Aorta (tissue), 5 donors: ENCODE results near the gene EPM2AIP1. TPM values are rescaled to one million over a fixed set of nuclear protein-coding genes. Genes with fewer than 3 reads are reported as not detected.
"Not testable (repeated sequence)": the region's sequence is repeated elsewhere in the genome, so short reads cannot be mapped to it uniquely, and the experiment has no call there.

Source experiments
- ATAC-seq: fragments of 200-7000 bp; cut with Tn5 transposase; one replicate; pipeline ENCODE4 v1.9.1; 2022; ENCODE audit warnings: moderate library complexity; ENCODE audit not compliant: low FRiP score
- DNase-seq, 2 donors: peaks; one replicate each; pipeline ENCODE4 v3.0.0-alpha.2; 2020
- H3K27ac ChIP-seq, 2 donors: one replicate each; pipeline ENCODE4 v1.5.1; 2013; ENCODE audit warnings: low read length in 2 of 2, mild to moderate bottlenecking in 2 of 2, moderate library complexity in 2 of 2, control low read depth in 1 of 2, inconsistent platforms in 1 of 2, low read depth in 1 of 2
- H3K27me3 ChIP-seq, 2 donors: one replicate each; pipeline ENCODE4 v1.6.1; 2013; ENCODE audit warnings: control low read depth in 1 of 2, low read length in 1 of 2, mild to moderate bottlenecking in 1 of 2, moderate library complexity in 1 of 2; ENCODE audit not compliant: insufficient read depth in 2 of 2, control insufficient read depth in 1 of 2
- H3K36me3 ChIP-seq, 2 donors: one replicate each; pipeline ENCODE4 v1.6.1; 2013; ENCODE audit warnings: control low read depth in 1 of 2, low read length in 1 of 2, mild to moderate bottlenecking in 1 of 2; ENCODE audit not compliant: insufficient read depth in 2 of 2, control insufficient read depth in 1 of 2
- H3K4me1 ChIP-seq, 2 donors: one replicate each; pipeline ENCODE4 v1.6.1; 2013; ENCODE audit warnings: low read length in 2 of 2, control low read depth in 1 of 2, mild to moderate bottlenecking in 1 of 2, moderate library complexity in 1 of 2; ENCODE audit not compliant: insufficient read depth in 2 of 2, control insufficient read depth in 1 of 2
- H3K4me3 ChIP-seq, 2 donors: one replicate each; pipeline ENCODE4 v1.5.1; 2013; ENCODE audit warnings: low read length in 2 of 2, control low read depth in 1 of 2, mild to moderate bottlenecking in 1 of 2
- H3K9me3 ChIP-seq: one replicate; pipeline ENCODE4 v1.6.1; 2013; ENCODE audit warnings: mild to moderate bottlenecking, low read length; ENCODE audit not compliant: control insufficient read depth
- WGBS, 2 donors: extraction: QIAGEN DNeasy Blood & Tissue Kit; methylation state at CpG; one replicate each; pipeline ENCODE4 v1.1.7; 2013; 5-methylcytosine and 5-hydroxymethylcytosine counted together
- intact Hi-C, 2 donors: fragments of 100-400 bp; cut with DNase I; formaldehyde crosslinking; loops; one replicate each; pipeline versions ENCODE4 v1.14.2 to v1.15.0; 2022
- long read RNA-seq, 2 donors: library from polyadenylated mRNA; unstranded; transcript quantifications; one replicate each; pipeline ENCODE4 v2.0.0, GENCODE V29; 2020 to 2021
- polyA plus RNA-seq, 2 donors: library from polyadenylated mRNA; stranded (reverse); fragments of 200-250 nt; gene quantifications; one replicate each; pipeline ENCODE4 v1.2.3, GENCODE V29; 2013
- total RNA-seq, 2 donors: library from RNA; stranded (reverse); fragmentation: NEBNext Ultra II Directional; extraction: Animal tissue kit (Norgen Biotek cat#: 25700); gene quantifications; one replicate each; pipeline ENCODE4 v1.2.1, GENCODE V29; 2021
- donor health status: healthy with polysubstance abuse.
- donor health status: Bipolar disorder and iron deficiency.
- donor health status: DM: no; HTN: no; CAD: no.
- donor health status: DM: no; HTN: no; CAD: no.
- donor health status: DM: yes; HTN: yes; CAD: no.

The EPM2AIP1 gene
- total RNA-seq: 10 to 100 TPM; 20.5 to 21.0 TPM
- polyA plus RNA-seq: 10 to 100 TPM in 1 of 2 donors, 1 to 10 TPM in 1; 2.5 to 10.4 TPM
- long read RNA-seq, donor 1, full-length matches to known transcripts: 15 of 21 reads
- long read RNA-seq, donor 1, partial matches to known transcripts: 1 of 21 reads
- long read RNA-seq, donor 1, other reads (novel, unspliced or antisense): 5 of 21 reads
- long read RNA-seq, donor 2, full-length matches to known transcripts: 11 of 12 reads
- long read RNA-seq, donor 2, partial matches to known transcripts: 0 of 12 reads
- long read RNA-seq, donor 2, other reads (novel, unspliced or antisense): 1 of 12 reads

- ATAC-seq (peak; percentile 96), DNase-seq (peak; percentile 96 to 99)
- Histone ChIP-seq H3K27me3 (no peaks in the 10 kb centered on the region), H3K36me3 (peaks cover 0 to 2% of the 10 kb centered on the region in 2 donors), H3K27ac (peak within 1 kb of the TSS; percentile 88 to 96), H3K4me3 (peak within 1 kb of the TSS; percentile 52 to 76), H3K9me3 (no peaks in the 10 kb centered on the region), H3K4me1 (no peaks in the 10 kb centered on the region)
- intact Hi-C loops: no loop called here
- 0 to 1% methylated on average over 37 to 48 of the region's 48 CpGs for WGBS, 2 donors
These were observed at the start of gene EPM2AIP1 for GRCh38 chr3:36992806-36993325. Gene EPM2AIP1 (minus strand): TSS chr3:36993131. CDS start chr3:36993077, 54 bp downstream.

- H3K4me3 ChIP-seq, H3K27me3 ChIP-seq, DNase-seq, intact Hi-C loops, H3K27ac ChIP-seq, H3K4me1 ChIP-seq, H3K9me3 ChIP-seq: not testable (repeated sequence)
- H3K36me3 ChIP-seq: peaks cover 8 to 11% of the 10 kb centered on the region in 2 donors
- 14 to 22% methylated on average over 3 of the region's 3 CpGs for WGBS, 2 donors
- ATAC-seq: peak; percentile 71
These were observed 49.8 kb upstream of the EPM2AIP1 start for GRCh38 chr3:37042712-37043111.

DNA sequence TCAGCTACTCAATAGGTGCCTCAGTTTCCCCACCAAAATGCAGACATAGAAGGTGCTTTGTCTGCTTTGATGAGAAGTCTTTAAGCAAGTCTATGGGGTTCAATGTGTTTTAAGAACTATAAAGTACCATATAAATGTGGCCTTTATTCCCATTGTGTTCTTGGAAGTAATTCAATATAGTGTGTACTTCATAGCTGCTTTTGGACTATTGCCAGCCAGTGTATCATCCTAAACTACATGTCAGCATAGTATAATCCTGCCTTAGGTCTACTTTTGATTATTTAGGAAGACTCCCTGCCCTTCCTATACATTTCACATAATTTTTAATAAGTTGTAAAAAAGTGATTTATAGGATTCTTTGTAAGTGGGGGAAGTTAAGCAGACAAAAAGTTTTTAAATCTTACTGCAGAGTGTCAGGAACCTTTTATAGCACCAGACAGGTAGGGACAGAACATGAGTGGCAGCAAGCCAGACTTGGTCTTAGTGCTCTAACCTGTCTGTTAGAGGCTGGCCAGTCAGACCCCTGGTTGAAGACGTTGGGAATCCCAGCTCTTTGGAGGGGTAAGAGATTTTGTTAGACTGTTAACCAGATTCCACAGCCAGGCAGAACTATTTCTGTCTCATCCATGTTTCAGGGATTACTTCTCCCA lies 48.7 kb upstream of the EPM2AIP1 start:
- H3K36me3 ChIP-seq: peaks cover 3 to 4% of the 10 kb centered on the region in 2 donors
- no peak overlapping the region for H3K4me3 ChIP-seq
- ATAC-seq (no peak), DNase-seq (no peak)
- peak overlapping the region; percentile 57 to 75 for H3K27ac ChIP-seq
- peaks cover 2 to 4% of the 10 kb centered on the region in 2 donors for H3K4me1 ChIP-seq
- intact Hi-C loops: no loop called here
- no peaks in the 10 kb centered on the region for H3K27me3 ChIP-seq
- no peaks in the 10 kb centered on the region for H3K9me3 ChIP-seq
- 12 to 26% methylated on average over 1 of the region's 1 CpG for WGBS, 2 donors

GRCh38 chr3:37040231-37040630 lies 47.3 kb upstream of the EPM2AIP1 start:
- H3K27ac ChIP-seq: peak overlapping the region in 1 of 2 donors; percentile 9

GRCh38 chr3:37039161-37039846 lies 46.4 kb upstream of the EPM2AIP1 start:
- H3K4me1 ChIP-seq: peaks cover 2 to 4% of the 10 kb centered on the region in 2 donors
- peaks cover 3 to 6% of the 10 kb centered on the region in 2 donors for H3K36me3 ChIP-seq
- no peaks in the 10 kb centered on the region for H3K9me3 ChIP-seq
- WGBS, 2 donors: 95 to 97% methylated on average over 1 of the region's 1 CpG
- no peak for ATAC-seq
- H3K27ac ChIP-seq: no peak overlapping the region
- DNase-seq: no peak
- no peak overlapping the region for H3K4me3 ChIP-seq
- intact Hi-C loops: no loop called here
- H3K27me3 ChIP-seq: no peaks in the 10 kb centered on the region

More at GRCh38 chr3:37040231-37040630, 47.3 kb upstream of the EPM2AIP1 start:
- Histone ChIP-seq H3K9me3 (no peaks in the 10 kb centered on the region), H3K4me1 (peaks cover 2 to 4% of the 10 kb centered on the region in 2 donors), H3K36me3 (peaks cover 3 to 6% of the 10 kb centered on the region in 2 donors), H3K27me3 (no peaks in the 10 kb centered on the region), H3K4me3 (no peak overlapping the region)
- 21 to 41% methylated on average over 1 of the region's 1 CpG for WGBS, 2 donors
- intact Hi-C loops: no loop called here
- ATAC-seq (no peak), DNase-seq (no peak)

- DNase-seq (no peak), ATAC-seq (no peak)
- Histone ChIP-seq H3K27ac (no peak overlapping the region), H3K4me1 (peaks cover 2 to 8% of the 10 kb centered on the region in 2 donors), H3K9me3 (no peaks in the 10 kb centered on the region), H3K27me3 (no peaks in the 10 kb centered on the region), H3K36me3 (peaks cover 3 to 6% of the 10 kb centered on the region in 2 donors), H3K4me3 (no peak overlapping the region)
- intact Hi-C loops: no loop called here
- 96 to 98% methylated on average over 3 of the region's 3 CpGs for WGBS, 2 donors
These were observed 44.4 kb upstream of the EPM2AIP1 start for GRCh38 chr3:37037352-37037751.

DNA sequence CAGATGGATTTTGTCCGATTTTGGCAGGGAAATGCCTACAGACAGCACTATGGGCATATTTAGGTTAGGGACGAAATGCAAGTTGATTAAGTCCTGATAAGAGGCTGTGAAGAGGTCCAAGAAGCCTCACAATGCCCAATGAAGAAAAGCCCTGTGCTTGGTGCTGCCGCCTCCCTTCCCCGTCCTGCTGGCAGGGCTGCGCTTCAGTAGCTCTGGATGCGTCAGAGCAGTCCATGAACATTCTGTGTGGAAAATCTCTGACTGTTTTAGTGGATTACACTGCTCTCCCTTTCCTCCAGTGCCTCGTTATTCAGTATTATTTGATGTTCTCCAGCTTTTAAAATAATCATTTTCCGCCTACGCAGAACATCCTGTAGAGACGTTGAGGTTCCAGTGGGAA lies 40.0 kb upstream of the EPM2AIP1 start:
- Histone ChIP-seq H3K27ac (peak overlapping the region; percentile 33 to 71), H3K4me1 (peaks cover 8 to 10% of the 10 kb centered on the region in 2 donors), H3K9me3 (no peaks in the 10 kb centered on the region), H3K36me3 (peaks cover 0 to 4% of the 10 kb centered on the region in 2 donors), H3K27me3 (no peaks in the 10 kb centered on the region), H3K4me3 (no peak overlapping the region)
- ATAC-seq (peak; percentile 89), DNase-seq (peak; percentile 66 to 78)
- 5 to 13% methylated on average over 10 of the region's 10 CpGs for WGBS, 2 donors
- intact Hi-C loops: no loop called here

- 46 to 52% methylated on average over 7 of the region's 7 CpGs for WGBS, 2 donors
- H3K27ac ChIP-seq: peak overlapping the region in 1 of 2 donors; percentile 71
- intact Hi-C loops: no loop called here
- no peak overlapping the region for H3K4me3 ChIP-seq
- DNase-seq (no peak), ATAC-seq (no peak)
- no peaks in the 10 kb centered on the region for H3K27me3 ChIP-seq
- no peaks in the 10 kb centered on the region for H3K9me3 ChIP-seq
- H3K36me3 ChIP-seq: peaks cover 0 to 4% of the 10 kb centered on the region in 2 donors
- H3K4me1 ChIP-seq: peaks cover 8 to 10% of the 10 kb centered on the region in 2 donors
These were observed 38.3 kb upstream of the EPM2AIP1 start for GRCh38 chr3:37031096-37031682.
